Aorta (tissue), 5 donors: ENCODE data around the gene ABCG4. TPM values are rescaled to one million over a fixed set of nuclear protein-coding genes. Genes with fewer than 3 reads are reported as not detected.
"Not testable (repeated sequence)": the region's sequence is repeated elsewhere in the genome, so short reads cannot be mapped to it uniquely, and the experiment has no call there.

Source experiments
- ATAC-seq: fragments of 200-7000 bp; cut with Tn5 transposase; one replicate; pipeline ENCODE4 v1.9.1; 2022; ENCODE audit warnings: moderate library complexity; ENCODE audit not compliant: low FRiP score
- DNase-seq, 2 donors: peaks; one replicate each; pipeline ENCODE4 v3.0.0-alpha.2; 2020
- H3K27ac ChIP-seq, 2 donors: one replicate each; pipeline ENCODE4 v1.5.1; 2013; ENCODE audit warnings: low read length in 2 of 2, mild to moderate bottlenecking in 2 of 2, moderate library complexity in 2 of 2, control low read depth in 1 of 2, inconsistent platforms in 1 of 2, low read depth in 1 of 2
- H3K27me3 ChIP-seq, 2 donors: one replicate each; pipeline ENCODE4 v1.6.1; 2013; ENCODE audit warnings: control low read depth in 1 of 2, low read length in 1 of 2, mild to moderate bottlenecking in 1 of 2, moderate library complexity in 1 of 2; ENCODE audit not compliant: insufficient read depth in 2 of 2, control insufficient read depth in 1 of 2
- H3K36me3 ChIP-seq, 2 donors: one replicate each; pipeline ENCODE4 v1.6.1; 2013; ENCODE audit warnings: control low read depth in 1 of 2, low read length in 1 of 2, mild to moderate bottlenecking in 1 of 2; ENCODE audit not compliant: insufficient read depth in 2 of 2, control insufficient read depth in 1 of 2
- H3K4me1 ChIP-seq, 2 donors: one replicate each; pipeline ENCODE4 v1.6.1; 2013; ENCODE audit warnings: low read length in 2 of 2, control low read depth in 1 of 2, mild to moderate bottlenecking in 1 of 2, moderate library complexity in 1 of 2; ENCODE audit not compliant: insufficient read depth in 2 of 2, control insufficient read depth in 1 of 2
- H3K4me3 ChIP-seq, 2 donors: one replicate each; pipeline ENCODE4 v1.5.1; 2013; ENCODE audit warnings: low read length in 2 of 2, control low read depth in 1 of 2, mild to moderate bottlenecking in 1 of 2
- H3K9me3 ChIP-seq: one replicate; pipeline ENCODE4 v1.6.1; 2013; ENCODE audit warnings: mild to moderate bottlenecking, low read length; ENCODE audit not compliant: control insufficient read depth
- WGBS, 2 donors: extraction: QIAGEN DNeasy Blood & Tissue Kit; methylation state at CpG; one replicate each; pipeline ENCODE4 v1.1.7; 2013; 5-methylcytosine and 5-hydroxymethylcytosine counted together
- intact Hi-C, 2 donors: fragments of 100-400 bp; cut with DNase I; formaldehyde crosslinking; loops; one replicate each; pipeline versions ENCODE4 v1.14.2 to v1.15.0; 2022
- polyA plus RNA-seq, 2 donors: library from polyadenylated mRNA; stranded (reverse); fragments of 200-250 nt; gene quantifications; one replicate each; pipeline ENCODE4 v1.2.3, GENCODE V29; 2013
- total RNA-seq, 2 donors: library from RNA; stranded (reverse); fragmentation: NEBNext Ultra II Directional; extraction: Animal tissue kit (Norgen Biotek cat#: 25700); gene quantifications; one replicate each; pipeline ENCODE4 v1.2.1, GENCODE V29; 2021
- donor health status: healthy with polysubstance abuse.
- donor health status: Bipolar disorder and iron deficiency.
- donor health status: DM: no; HTN: no; CAD: no.
- donor health status: DM: no; HTN: no; CAD: no.
- donor health status: DM: yes; HTN: yes; CAD: no.

Gene ABCG4
- total and polyA plus RNA-seq, 4 donors: 0.45 to 0.75 (median 0.75) TPM; not detected in 1

DNA sequence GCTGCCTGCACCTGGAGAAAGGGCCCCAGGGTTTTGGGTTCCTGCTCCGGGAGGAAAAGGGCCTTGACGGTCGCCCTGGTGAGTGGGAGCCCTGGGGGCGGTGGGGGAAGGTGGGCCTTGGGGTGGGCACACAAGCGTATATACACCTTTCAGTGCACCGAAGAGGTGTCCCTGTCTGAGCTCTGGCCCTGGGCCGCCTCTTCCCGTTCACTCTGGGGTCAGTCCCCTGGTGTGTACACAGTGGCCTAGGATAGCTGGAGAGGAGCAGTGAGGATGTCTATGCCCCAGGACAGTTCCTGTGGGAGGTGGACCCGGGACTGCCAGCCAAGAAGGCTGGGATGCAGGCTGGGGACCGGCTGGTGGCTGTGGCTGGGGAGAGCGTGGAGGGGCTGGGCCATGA, 39.2 kb downstream of the ABCG4 start:
- H3K4me1 ChIP-seq: no peaks in the 10 kb centered on the region
- H3K27me3 ChIP-seq: no peaks in the 10 kb centered on the region
- no peak for DNase-seq
- H3K9me3 ChIP-seq: no peaks in the 10 kb centered on the region
- peaks cover 0 to 3% of the 10 kb centered on the region in 2 donors for H3K36me3 ChIP-seq
- H3K27ac ChIP-seq: no peak overlapping the region
- no peak overlapping the region for H3K4me3 ChIP-seq
- ATAC-seq: no peak
- intact Hi-C loops: no loop called here
- 88 to 89% methylated on average over 11 of the region's 11 CpGs for WGBS, 2 donors

DNA sequence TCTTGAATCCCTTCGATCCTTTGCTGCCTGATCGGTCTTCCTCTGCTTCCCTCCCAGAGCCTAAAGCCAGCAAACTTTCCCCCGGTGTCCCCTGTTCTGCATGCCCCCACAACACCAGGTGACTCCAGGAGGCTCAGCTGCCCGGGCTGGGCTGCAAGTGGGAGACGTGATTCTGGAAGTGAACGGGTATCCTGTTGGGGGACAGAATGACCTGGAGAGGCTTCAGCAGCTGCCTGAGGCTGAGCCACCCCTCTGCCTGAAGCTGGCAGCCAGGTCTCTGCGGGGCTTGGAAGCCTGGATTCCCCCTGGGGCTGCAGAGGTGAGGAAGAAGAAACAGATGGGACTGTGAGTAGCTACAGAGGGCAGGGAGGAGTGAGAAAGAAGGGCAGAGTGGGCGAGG, 40.0 kb downstream of the ABCG4 start:
- no peaks in the 10 kb centered on the region for H3K4me1 ChIP-seq
- no peak for ATAC-seq
- no peak overlapping the region for H3K4me3 ChIP-seq
- intact Hi-C loops: no loop called here
- H3K36me3 ChIP-seq: no peaks in the 10 kb centered on the region
- H3K9me3 ChIP-seq: no peaks in the 10 kb centered on the region
- DNase-seq: no peak
- 87 to 89% methylated on average over 8 of the region's 8 CpGs for WGBS, 2 donors
- H3K27me3 ChIP-seq: no peaks in the 10 kb centered on the region
- H3K27ac ChIP-seq: no peak overlapping the region

DNA sequence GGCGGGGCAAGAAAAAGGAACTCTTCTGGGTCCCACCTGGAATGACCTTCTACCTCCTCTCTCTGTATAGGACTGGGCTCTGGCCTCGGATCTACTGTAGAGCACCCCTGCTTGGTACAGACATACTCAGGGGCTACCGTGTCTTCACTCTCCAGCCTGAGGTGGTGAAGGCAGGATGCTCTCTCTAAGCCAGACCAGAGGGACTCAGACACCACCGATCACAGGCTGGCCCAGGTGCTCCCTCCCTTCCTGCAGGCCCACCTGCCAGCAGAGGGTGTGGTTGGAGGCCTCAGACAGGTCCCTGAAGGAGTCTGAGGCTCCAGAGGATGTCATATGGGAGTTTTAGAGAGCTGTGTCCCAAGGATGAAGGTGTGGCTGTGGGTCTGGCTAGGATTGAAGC, 40.5 kb downstream of the ABCG4 start:
- no peaks in the 10 kb centered on the region for H3K27me3 ChIP-seq
- WGBS, 2 donors: 83 to 88% methylated on average over 4 of the region's 4 CpGs
- ATAC-seq (no peak), DNase-seq (no peak)
- no peaks in the 10 kb centered on the region for H3K4me1 ChIP-seq
- intact Hi-C loops: no loop called here
- no peaks in the 10 kb centered on the region for H3K9me3 ChIP-seq
- H3K36me3 ChIP-seq: no peaks in the 10 kb centered on the region
- H3K4me3 ChIP-seq: no peak overlapping the region
- no peak overlapping the region for H3K27ac ChIP-seq

DNA sequence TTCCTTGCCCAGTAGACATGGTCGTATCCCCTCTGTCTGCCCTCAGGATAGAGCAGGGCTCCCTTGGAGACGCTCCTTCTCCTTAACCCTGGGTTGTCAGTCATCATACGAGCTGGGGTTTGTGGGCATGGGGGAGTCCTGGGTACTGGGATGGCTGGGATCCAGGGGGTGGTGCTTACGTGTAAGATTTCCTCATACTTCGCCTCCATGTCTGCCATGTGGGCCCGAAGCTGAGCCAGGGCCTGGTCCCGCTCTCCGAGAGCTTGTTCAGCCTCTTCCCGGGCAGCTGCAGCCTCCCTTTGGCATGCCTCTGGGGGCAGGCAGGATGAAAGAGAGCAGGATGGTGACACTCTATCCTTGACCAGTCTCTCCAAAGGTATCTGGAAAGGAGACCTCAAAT, 41.7 kb downstream of the ABCG4 start:
- intact Hi-C loops: loop anchor here in 1 of 2 donors (10.0 kb wide), 1 partner anchor 46 kb away; the partner anchor contains the start of gene ABCG4
- DNase-seq (no peak), ATAC-seq (no peak)
- Histone ChIP-seq H3K4me3 (no peak overlapping the region), H3K36me3 (no peaks in the 10 kb centered on the region), H3K4me1 (no peaks in the 10 kb centered on the region), H3K27ac (no peak overlapping the region), H3K9me3 (no peaks in the 10 kb centered on the region), H3K27me3 (no peaks in the 10 kb centered on the region)
- WGBS, 2 donors: 76 to 81% methylated on average over 9 of the region's 9 CpGs

- intact Hi-C loops: loop anchor here in 1 of 2 donors (10.0 kb wide), 1 partner anchor 46 kb away; the partner anchor contains the start of gene ABCG4
- not testable (repeated sequence) for H3K9me3 ChIP-seq, H3K4me3 ChIP-seq, H3K36me3 ChIP-seq, H3K4me1 ChIP-seq, H3K27ac ChIP-seq, DNase-seq, H3K27me3 ChIP-seq, ATAC-seq
- 94 to 95% methylated on average over 14 of the region's 14 CpGs for WGBS, 2 donors
Measured at GRCh38 chr11:119191265-119191664, 42.4 kb downstream of the ABCG4 start.

DNA sequence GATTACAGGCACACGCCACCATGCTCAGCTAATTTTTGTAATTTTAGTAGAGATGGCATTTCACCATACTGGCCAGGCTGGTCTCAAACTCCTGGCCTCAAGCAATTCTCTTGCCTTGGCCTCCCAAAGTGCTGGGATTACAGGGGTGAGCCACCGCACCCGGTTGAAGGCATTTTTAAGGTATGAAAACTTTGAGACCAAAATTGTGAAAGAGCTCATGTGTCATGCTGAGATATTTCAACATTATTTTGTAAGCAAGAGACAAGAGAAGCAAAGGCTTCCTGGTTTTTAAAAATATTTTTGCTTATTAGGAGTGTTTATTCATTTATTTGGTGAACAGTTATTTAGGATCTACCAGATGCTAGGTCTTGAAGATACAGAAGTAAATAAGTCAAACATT, 43.3 kb downstream of the ABCG4 start:
- intact Hi-C loops: loop anchor here in 1 of 2 donors (10.0 kb wide), 1 partner anchor 47 kb away; the partner anchor contains the start of gene ABCG4
- H3K9me3 ChIP-seq: no peaks in the 10 kb centered on the region
- 95 to 96% methylated on average over 3 of the region's 3 CpGs for WGBS, 2 donors
- no peaks in the 10 kb centered on the region for H3K27me3 ChIP-seq
- DNase-seq: no peak
- no peak overlapping the region for H3K4me3 ChIP-seq
- no peak for ATAC-seq
- no peak overlapping the region for H3K27ac ChIP-seq
- no peaks in the 10 kb centered on the region for H3K36me3 ChIP-seq
- no peaks in the 10 kb centered on the region for H3K4me1 ChIP-seq

DNA sequence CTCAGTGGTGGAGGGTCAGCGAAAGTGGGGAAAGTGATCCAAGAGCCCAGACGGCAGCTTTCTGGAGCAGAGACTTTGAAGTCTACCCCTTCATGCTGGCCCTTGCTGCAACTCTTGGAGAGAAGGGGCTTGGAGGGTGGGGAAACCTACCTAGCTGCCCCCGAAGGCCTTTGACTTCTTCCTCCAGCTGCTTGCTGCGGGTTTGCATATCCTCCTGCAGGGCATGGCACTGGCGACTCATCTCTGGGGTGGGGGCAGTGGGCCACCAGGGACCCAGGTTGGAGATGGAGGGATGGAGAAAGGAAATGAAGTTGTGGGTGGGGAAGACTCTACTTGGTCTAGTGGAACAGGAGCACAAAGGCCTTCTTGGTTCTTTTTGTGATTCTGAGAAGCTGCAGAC, 44.1 kb downstream of the ABCG4 start:
- H3K36me3 ChIP-seq: no peaks in the 10 kb centered on the region
- WGBS, 2 donors: 90 to 93% methylated on average over 5 of the region's 5 CpGs
- ATAC-seq (no peak), DNase-seq (peak in 1 of 2 donors; percentile 37)
- no peak overlapping the region for H3K4me3 ChIP-seq
- no peaks in the 10 kb centered on the region for H3K27me3 ChIP-seq
- intact Hi-C loops: loop anchor here in 1 of 2 donors (10.0 kb wide), 1 partner anchor 48 kb away; the partner anchor contains the start of gene ABCG4
- no peaks in the 10 kb centered on the region for H3K4me1 ChIP-seq
- no peaks in the 10 kb centered on the region for H3K9me3 ChIP-seq
- H3K27ac ChIP-seq: no peak overlapping the region

DNA sequence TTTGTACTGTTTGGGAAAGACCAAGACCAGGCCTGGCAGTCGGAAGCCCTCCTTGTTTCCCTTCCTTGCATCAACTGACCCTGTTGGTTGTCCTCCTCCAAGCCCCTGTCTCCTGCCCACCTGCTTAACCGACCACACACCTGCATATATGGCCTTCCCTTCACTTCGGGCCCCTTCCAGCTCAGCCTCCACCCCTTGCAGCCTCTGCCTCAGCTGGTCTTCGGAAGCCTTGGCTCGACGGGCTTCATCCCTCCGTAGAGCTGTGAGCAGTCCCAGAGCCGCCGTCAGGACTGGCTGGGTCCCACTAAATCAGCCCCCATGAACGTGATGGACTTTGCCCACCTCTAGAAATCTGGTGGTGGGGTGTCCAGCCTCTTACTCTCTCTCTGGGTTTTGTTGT, 44.8 kb downstream of the ABCG4 start:
- Histone ChIP-seq H3K4me1 (no peaks in the 10 kb centered on the region), H3K27me3 (no peaks in the 10 kb centered on the region), H3K36me3 (no peaks in the 10 kb centered on the region), H3K9me3 (no peaks in the 10 kb centered on the region), H3K4me3 (no peak overlapping the region), H3K27ac (no peak overlapping the region)
- no peak for ATAC-seq
- 86 to 89% methylated on average over 10 of the region's 10 CpGs for WGBS, 2 donors
- intact Hi-C loops: loop anchor here in 1 of 2 donors (10.0 kb wide), 1 partner anchor 49 kb away; the partner anchor contains the start of gene ABCG4
- peak in 1 of 2 donors; percentile 26 for DNase-seq

GRCh38 chr11:119194811-119195440, 46.1 kb downstream of the ABCG4 start:
- no peak for ATAC-seq
- Histone ChIP-seq H3K4me1 (no peaks in the 10 kb centered on the region), H3K27ac (no peak overlapping the region), H3K4me3 (no peak overlapping the region), H3K36me3 (no peaks in the 10 kb centered on the region), H3K27me3 (no peaks in the 10 kb centered on the region), H3K9me3 (no peaks in the 10 kb centered on the region)
- peak in 1 of 2 donors; percentile 13 for DNase-seq
- 64 to 75% methylated on average over 6 to 7 of the region's 7 CpGs for WGBS, 2 donors
- intact Hi-C loops: loop anchor here (5.0 to 10.0 kb wide), 4 partner anchors 48 to 127 kb away; partner anchors contain the start of gene ABCG4 (in 2 of the 2)
